Activated naive CD8-positive, alpha-beta T cell treated with anti-CD3 and anti-CD28 coated beads, Interleukin-2, amount 10 ng/mL, durations not matched to agents 7 days and 5 days (primary cell): ENCODE data around the gene PRKN. TPM values are rescaled to one million over a fixed set of nuclear protein-coding genes. Genes with fewer than 3 reads are reported as not detected.

ENCODE experiments used
- ATAC-seq: fragments of 150-1000 bp; cut with Tn5 transposase; one replicate; pipeline ENCODE4 v1.10.0; 2021; ENCODE audit warnings: low read depth, moderate library complexity
- POLR2A ChIA-PET: fragments of 350-600 bp; sonication (Branson Sonifier 250); formaldehyde crosslinking; loops from one replicate; lab custom pipeline; 2021; ENCODE audit warnings: antibody characterized with exemption; lab: Charles Lee
- DNase-seq: peaks from one replicate; pipeline ENCODE4 v3.0.0; 2021
- H3K27ac Mint-ChIP-seq: one replicate; pipeline ENCODE4 v1.8.0; 2022; ENCODE audit warnings: mild to moderate bottlenecking, mixed read lengths
- H3K27me3 Mint-ChIP-seq: one replicate; pipeline ENCODE4 v1.8.0; 2022; ENCODE audit warnings: mild to moderate bottlenecking, moderate library complexity, mixed read lengths
- H3K36me3 Mint-ChIP-seq: one replicate; pipeline ENCODE4 v1.8.0; 2021; ENCODE audit warnings: mild to moderate bottlenecking, mixed read lengths
- H3K4me1 Mint-ChIP-seq: one replicate; pipeline ENCODE4 v1.8.0; 2021; ENCODE audit warnings: mixed read lengths
- H3K4me3 Mint-ChIP-seq: one replicate; pipeline ENCODE4 v1.8.0; 2022; ENCODE audit warnings: mild to moderate bottlenecking, moderate library complexity, mixed read lengths
- H3K9me3 Mint-ChIP-seq: one replicate; pipeline ENCODE4 v1.8.0; 2021; ENCODE audit warnings: mixed read lengths
- total RNA-seq, 2 experiments: library from RNA; stranded (reverse); gene quantifications; one replicate each; pipeline ENCODE4 v1.2.3, GENCODE V29; 2021

Gene PRKN
- total RNA-seq, 2 experiments from 2014 or later: 1.00 to 1.5 TPM

GRCh38 chr6:162512744-162513143 lies 214.8 kb downstream of the PRKN start:
- H3K27ac Mint-ChIP-seq: no peak overlapping the region
- no peak overlapping the region for H3K4me3 Mint-ChIP-seq

GRCh38 chr6:162497389-162497788 lies 230.2 kb downstream of the PRKN start:
- H3K9me3 Mint-ChIP-seq: peaks cover 4% of the 10 kb centered on the region
- ATAC-seq (no peak), DNase-seq (no peak)
- H3K4me3 Mint-ChIP-seq: no peak overlapping the region
- no peaks in the 10 kb centered on the region for H3K36me3 Mint-ChIP-seq
- no peaks in the 10 kb centered on the region for H3K4me1 Mint-ChIP-seq
- no peaks in the 10 kb centered on the region for H3K27me3 Mint-ChIP-seq
- no peak overlapping the region for H3K27ac Mint-ChIP-seq
- POLR2A ChIA-PET: no interaction called here

More at GRCh38 chr6:162512744-162513143, 214.8 kb downstream of the PRKN start:
- Mint-ChIP-seq H3K27me3 (no peaks in the 10 kb centered on the region), H3K36me3 (no peaks in the 10 kb centered on the region), H3K4me1 (no peaks in the 10 kb centered on the region), H3K9me3 (peaks cover 2% of the 10 kb centered on the region)
- no peak for ATAC-seq
- POLR2A ChIA-PET: no interaction called here
- DNase-seq: no peak

- POLR2A ChIA-PET: no interaction called here
- no peaks in the 10 kb centered on the region for H3K4me1 Mint-ChIP-seq
- H3K36me3 Mint-ChIP-seq: peaks cover 1% of the 10 kb centered on the region
- H3K9me3 Mint-ChIP-seq: peaks cover 3% of the 10 kb centered on the region
- no peak for ATAC-seq
- H3K4me3 Mint-ChIP-seq: no peak overlapping the region
- no peak for DNase-seq
- H3K27me3 Mint-ChIP-seq: no peaks in the 10 kb centered on the region
- H3K27ac Mint-ChIP-seq: no peak overlapping the region
Measured at GRCh38 chr6:162493917-162494316, 233.6 kb downstream of the PRKN start.

- POLR2A ChIA-PET: no interaction called here
- Mint-ChIP-seq H3K36me3 (peaks cover 1% of the 10 kb centered on the region), H3K27ac (no peak overlapping the region), H3K4me3 (no peak overlapping the region), H3K27me3 (no peaks in the 10 kb centered on the region), H3K9me3 (peaks cover 3% of the 10 kb centered on the region), H3K4me1 (no peaks in the 10 kb centered on the region)
- no peak for DNase-seq
- ATAC-seq: no peak
Measured at GRCh38 chr6:162491637-162492036, 235.9 kb downstream of the PRKN start.

GRCh38 chr6:162489101-162489976 lies 238.2 kb downstream of the PRKN start:
- POLR2A ChIA-PET: no interaction called here
- H3K27ac Mint-ChIP-seq: no peak overlapping the region
- no peak for DNase-seq
- no peak for ATAC-seq
- H3K27me3 Mint-ChIP-seq: no peaks in the 10 kb centered on the region
- no peaks in the 10 kb centered on the region for H3K9me3 Mint-ChIP-seq
- no peaks in the 10 kb centered on the region for H3K4me1 Mint-ChIP-seq
- no peak overlapping the region for H3K4me3 Mint-ChIP-seq
- peaks cover 1% of the 10 kb centered on the region for H3K36me3 Mint-ChIP-seq

- POLR2A ChIA-PET: no interaction called here
- no peaks in the 10 kb centered on the region for H3K4me1 Mint-ChIP-seq
- no peaks in the 10 kb centered on the region for H3K27me3 Mint-ChIP-seq
- ATAC-seq (no peak), DNase-seq (no peak)
- H3K27ac Mint-ChIP-seq: no peak overlapping the region
- H3K36me3 Mint-ChIP-seq: peaks cover 1% of the 10 kb centered on the region
- H3K4me3 Mint-ChIP-seq: no peak overlapping the region
- no peaks in the 10 kb centered on the region for H3K9me3 Mint-ChIP-seq
Measured at GRCh38 chr6:162488444-162488843, 239.1 kb downstream of the PRKN start.

- H3K36me3 Mint-ChIP-seq: peaks cover 1% of the 10 kb centered on the region
- no peak overlapping the region for H3K27ac Mint-ChIP-seq
- no peaks in the 10 kb centered on the region for H3K4me1 Mint-ChIP-seq
- H3K4me3 Mint-ChIP-seq: no peak overlapping the region
- DNase-seq: no peak
- POLR2A ChIA-PET: no interaction called here
- peaks cover 4% of the 10 kb centered on the region for H3K9me3 Mint-ChIP-seq
- no peaks in the 10 kb centered on the region for H3K27me3 Mint-ChIP-seq
- ATAC-seq: no peak
Measured at GRCh38 chr6:162485464-162485863, 242.1 kb downstream of the PRKN start.

GRCh38 chr6:162481938-162482337 lies 245.6 kb downstream of the PRKN start:
- no peak overlapping the region for H3K27ac Mint-ChIP-seq
- no peak for ATAC-seq
- H3K36me3 Mint-ChIP-seq: no peaks in the 10 kb centered on the region
- peaks cover 4% of the 10 kb centered on the region for H3K9me3 Mint-ChIP-seq
- no peaks in the 10 kb centered on the region for H3K27me3 Mint-ChIP-seq
- DNase-seq: no peak
- H3K4me3 Mint-ChIP-seq: no peak overlapping the region
- POLR2A ChIA-PET: no interaction called here
- H3K4me1 Mint-ChIP-seq: no peaks in the 10 kb centered on the region

GRCh38 chr6:162481320-162481719 lies 246.2 kb downstream of the PRKN start:
- DNase-seq (no peak), ATAC-seq (no peak)
- POLR2A ChIA-PET: no interaction called here
- Mint-ChIP-seq H3K27me3 (no peaks in the 10 kb centered on the region), H3K27ac (no peak overlapping the region), H3K4me3 (no peak overlapping the region), H3K4me1 (no peaks in the 10 kb centered on the region), H3K36me3 (no peaks in the 10 kb centered on the region), H3K9me3 (peaks cover 4% of the 10 kb centered on the region)

- Mint-ChIP-seq H3K27ac (no peak overlapping the region), H3K36me3 (no peaks in the 10 kb centered on the region), H3K9me3 (peaks cover 6% of the 10 kb centered on the region), H3K4me1 (no peaks in the 10 kb centered on the region), H3K4me3 (no peak overlapping the region), H3K27me3 (no peaks in the 10 kb centered on the region)
- no peak for ATAC-seq
- POLR2A ChIA-PET: no interaction called here
- DNase-seq: no peak
Measured at GRCh38 chr6:162478192-162478671, 249.3 kb downstream of the PRKN start.

- H3K9me3 Mint-ChIP-seq: peaks cover 2% of the 10 kb centered on the region
- H3K4me3 Mint-ChIP-seq: no peak overlapping the region
- no peaks in the 10 kb centered on the region for H3K4me1 Mint-ChIP-seq
- DNase-seq (no peak), ATAC-seq (no peak)
- no peak overlapping the region for H3K27ac Mint-ChIP-seq
- no peaks in the 10 kb centered on the region for H3K27me3 Mint-ChIP-seq
- POLR2A ChIA-PET: no interaction called here
- H3K36me3 Mint-ChIP-seq: no peaks in the 10 kb centered on the region
Measured at GRCh38 chr6:162474722-162475121, 252.8 kb downstream of the PRKN start.

GRCh38 chr6:162471842-162472241 lies 255.7 kb downstream of the PRKN start:
- POLR2A ChIA-PET: no interaction called here
- Mint-ChIP-seq H3K27ac (no peak overlapping the region), H3K36me3 (no peaks in the 10 kb centered on the region), H3K27me3 (no peaks in the 10 kb centered on the region), H3K4me3 (no peak overlapping the region), H3K4me1 (no peaks in the 10 kb centered on the region), H3K9me3 (peaks cover 2% of the 10 kb centered on the region)
- DNase-seq: no peak
- ATAC-seq: no peak

- ATAC-seq (no peak), DNase-seq (no peak)
- H3K9me3 Mint-ChIP-seq: no peaks in the 10 kb centered on the region
- POLR2A ChIA-PET: no interaction called here
- no peak overlapping the region for H3K27ac Mint-ChIP-seq
- no peaks in the 10 kb centered on the region for H3K36me3 Mint-ChIP-seq
- no peaks in the 10 kb centered on the region for H3K4me1 Mint-ChIP-seq
- H3K4me3 Mint-ChIP-seq: no peak overlapping the region
- no peaks in the 10 kb centered on the region for H3K27me3 Mint-ChIP-seq
Measured at GRCh38 chr6:162468326-162468725, 259.2 kb downstream of the PRKN start.

- no peaks in the 10 kb centered on the region for H3K9me3 Mint-ChIP-seq
- no peak overlapping the region for H3K4me3 Mint-ChIP-seq
Measured at GRCh38 chr6:162467679-162468078, 259.9 kb downstream of the PRKN start.

More at GRCh38 chr6:162467679-162468078, 259.9 kb downstream of the PRKN start:
- POLR2A ChIA-PET: no interaction called here
- no peaks in the 10 kb centered on the region for H3K4me1 Mint-ChIP-seq
- H3K27me3 Mint-ChIP-seq: no peaks in the 10 kb centered on the region
- ATAC-seq: no peak
- DNase-seq: no peak
- H3K27ac Mint-ChIP-seq: no peak overlapping the region
- H3K36me3 Mint-ChIP-seq: no peaks in the 10 kb centered on the region
